ENCODE data around the gene EDA. TPM values are rescaled to one million over a fixed set of nuclear protein-coding genes. Genes with fewer than 3 reads are reported as not detected.

Gene EDA
- total RNA-seq, 3 donors from 2014 or later (not counting 1 experiment from before 2014, with no cell fraction given): 0.50 to 0.65 TPM; not detected in 1

GRCh38 chrX:70079297-70079696 lies 463.4 kb downstream of the EDA start:
- H3K4me3 Mint-ChIP-seq: no peak overlapping the region
- H3K9me3 ChIP-seq (ENCODE audit: control insufficient read depth, insufficient read depth, low read length): no peaks in the 10 kb centered on the region
- no peak overlapping the region for H3K27ac ChIP-seq (ENCODE audit: low read length)
- 95% methylated on average over 4 of the region's 5 CpGs for WGBS (ENCODE audit: insufficient coverage)
- H3K4me1 Mint-ChIP-seq: no peaks in the 10 kb centered on the region
- intact Hi-C loops (cut with micrococcal nuclease): no loop called here
- DNase-seq (no peak), ATAC-seq (no peak)
- no peaks in the 10 kb centered on the region for H3K36me3 ChIP-seq (ENCODE audit: control insufficient read depth, insufficient read depth, low read length)
- H3K27me3 ChIP-seq (ENCODE audit: control insufficient read depth, insufficient read depth, low read length): no peaks in the 10 kb centered on the region
- TF ChIP-seq CTCF (IDR thresholded peaks at IDR 0.05): no peak
- H3K27me3 Mint-ChIP-seq (ENCODE audit: low read depth in 2 of 2): peaks cover 5 to 9% of the 10 kb centered on the region in 2 donors
- H3K4me1 ChIP-seq (ENCODE audit: control insufficient read depth, insufficient read depth, low read length): no peaks in the 10 kb centered on the region
- H3K36me3 Mint-ChIP-seq: no peaks in the 10 kb centered on the region
- H3K27ac Mint-ChIP-seq: no peak overlapping the region
- no peaks in the 10 kb centered on the region for H3K9me3 Mint-ChIP-seq
- no peak overlapping the region for H3K4me3 ChIP-seq (ENCODE audit: low read length)

GRCh38 chrX:70079870-70080269 lies 464.0 kb downstream of the EDA start:
- Mint-ChIP-seq H3K4me3 (no peak overlapping the region), H3K4me1 (no peaks in the 10 kb centered on the region), H3K36me3 (no peaks in the 10 kb centered on the region), H3K27ac (no peak overlapping the region), H3K27me3 (ENCODE audit: low read depth in 2 of 2) (peaks cover 5 to 9% of the 10 kb centered on the region in 2 donors), H3K9me3 (no peaks in the 10 kb centered on the region)
- Histone ChIP-seq H3K27me3 (ENCODE audit: control insufficient read depth, insufficient read depth, low read length) (no peaks in the 10 kb centered on the region), H3K9me3 (ENCODE audit: control insufficient read depth, insufficient read depth, low read length) (no peaks in the 10 kb centered on the region), H3K4me3 (ENCODE audit: low read length) (no peak overlapping the region), H3K36me3 (ENCODE audit: control insufficient read depth, insufficient read depth, low read length) (no peaks in the 10 kb centered on the region), H3K4me1 (ENCODE audit: control insufficient read depth, insufficient read depth, low read length) (no peaks in the 10 kb centered on the region), H3K27ac (ENCODE audit: low read length) (no peak overlapping the region)
- ATAC-seq (no peak), DNase-seq (no peak)
- no peak for TF ChIP-seq CTCF (IDR thresholded peaks at IDR 0.05)
- intact Hi-C loops (cut with micrococcal nuclease): no loop called here
- WGBS (ENCODE audit: insufficient coverage): 100% methylated on average over 1 of the region's 3 CpGs

DNA sequence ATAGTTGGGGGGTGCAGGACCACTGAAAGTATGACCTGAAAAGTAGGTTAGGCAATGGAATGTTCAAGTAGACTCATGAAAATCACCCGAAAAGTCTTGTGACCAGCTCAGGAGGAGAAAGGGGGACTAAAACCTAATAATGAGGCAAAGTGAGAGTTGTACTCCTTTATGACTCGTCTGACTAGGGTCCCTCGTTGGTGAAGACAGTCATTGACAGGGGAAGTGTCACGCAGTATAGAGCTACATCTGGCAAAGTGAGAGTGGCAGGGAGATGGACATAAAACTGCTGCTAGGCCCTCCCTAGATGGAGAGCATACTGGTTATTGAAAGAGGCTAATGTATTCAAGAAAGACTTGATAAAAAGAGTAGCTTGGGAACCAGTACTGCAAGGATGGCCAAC lies 466.8 kb downstream of the EDA start:
- no peaks in the 10 kb centered on the region for H3K9me3 Mint-ChIP-seq
- no peaks in the 10 kb centered on the region for H3K4me1 ChIP-seq (ENCODE audit: control insufficient read depth, insufficient read depth, low read length)
- no peaks in the 10 kb centered on the region for H3K36me3 ChIP-seq (ENCODE audit: control insufficient read depth, insufficient read depth, low read length)
- DNase-seq: no peak
- no peaks in the 10 kb centered on the region for H3K27me3 ChIP-seq (ENCODE audit: control insufficient read depth, insufficient read depth, low read length)
- H3K4me1 Mint-ChIP-seq: no peaks in the 10 kb centered on the region
- H3K4me3 ChIP-seq (ENCODE audit: low read length): no peak overlapping the region
- no peaks in the 10 kb centered on the region for H3K36me3 Mint-ChIP-seq
- intact Hi-C loops (cut with micrococcal nuclease): no loop called here
- H3K4me3 Mint-ChIP-seq: no peak overlapping the region
- TF ChIP-seq CTCF (IDR thresholded peaks at IDR 0.05): no peak
- H3K27ac ChIP-seq (ENCODE audit: low read length): no peak overlapping the region
- WGBS (ENCODE audit: insufficient coverage): 81% methylated on average over 4 of the region's 4 CpGs
- H3K9me3 ChIP-seq (ENCODE audit: control insufficient read depth, insufficient read depth, low read length): no peaks in the 10 kb centered on the region
- no peak for ATAC-seq
- peaks cover 5 to 9% of the 10 kb centered on the region in 2 donors for H3K27me3 Mint-ChIP-seq (ENCODE audit: low read depth in 2 of 2)
- no peak overlapping the region for H3K27ac Mint-ChIP-seq

DNA sequence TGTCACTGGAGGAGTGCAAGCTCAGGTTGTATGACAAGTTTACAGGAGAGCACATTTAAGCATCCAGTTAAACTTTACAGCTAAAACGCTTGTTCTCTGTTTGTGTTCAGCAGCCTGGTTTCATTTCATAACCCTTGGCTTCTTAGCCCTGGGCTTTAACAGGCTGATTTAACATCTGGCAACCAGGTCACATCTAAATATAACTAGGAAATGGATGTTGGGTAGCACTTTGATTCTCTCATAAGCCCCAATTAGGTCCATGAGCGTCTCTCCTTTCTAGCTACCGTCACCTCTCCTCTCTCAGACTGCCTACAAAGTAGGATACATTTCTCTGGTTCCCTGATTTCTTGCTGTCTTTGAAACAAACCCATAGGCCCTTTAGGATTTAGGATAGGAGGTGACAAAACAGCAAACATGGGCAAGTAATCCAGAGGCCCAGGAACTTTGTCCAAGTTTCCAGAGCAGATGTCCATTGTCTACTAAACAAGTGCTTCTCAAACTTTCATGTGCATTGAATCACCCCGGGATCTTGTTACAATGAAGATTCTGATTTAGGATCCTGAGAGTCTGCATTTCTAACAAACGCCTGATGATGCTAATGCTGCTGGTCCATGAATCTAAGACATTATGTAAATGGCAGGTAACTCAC lies 468.8 kb downstream of the EDA start:
- intact Hi-C loops (cut with micrococcal nuclease): no loop called here
- peaks cover 2 to 9% of the 10 kb centered on the region in 2 donors for H3K27me3 Mint-ChIP-seq (ENCODE audit: low read depth in 2 of 2)

More for the DNA sequence above, 468.8 kb downstream of the EDA start:
- no peak for DNase-seq
- 74% methylated on average over 5 of the region's 5 CpGs for WGBS (ENCODE audit: insufficient coverage)
- no peak overlapping the region for H3K4me3 Mint-ChIP-seq
- no peaks in the 10 kb centered on the region for H3K9me3 Mint-ChIP-seq
- no peaks in the 10 kb centered on the region for H3K4me1 Mint-ChIP-seq
- no peaks in the 10 kb centered on the region for H3K36me3 Mint-ChIP-seq
- Histone ChIP-seq H3K27ac (ENCODE audit: low read length) (no peak overlapping the region), H3K4me1 (ENCODE audit: control insufficient read depth, insufficient read depth, low read length) (no peaks in the 10 kb centered on the region), H3K4me3 (ENCODE audit: low read length) (no peak overlapping the region), H3K9me3 (ENCODE audit: control insufficient read depth, insufficient read depth, low read length) (no peaks in the 10 kb centered on the region), H3K27me3 (ENCODE audit: control insufficient read depth, insufficient read depth, low read length) (no peaks in the 10 kb centered on the region), H3K36me3 (ENCODE audit: control insufficient read depth, insufficient read depth, low read length) (no peaks in the 10 kb centered on the region)
- no peak overlapping the region for H3K27ac Mint-ChIP-seq
- no peak for TF ChIP-seq CTCF (IDR thresholded peaks at IDR 0.05)
- no peak for ATAC-seq
